Right lobe of liver (tissue), 6 donors: ENCODE measurements around the gene CLDN5. TPM values are rescaled to one million over a fixed set of nuclear protein-coding genes. Genes with fewer than 3 reads are reported as not detected.
"Not testable (repeated sequence)": the region's sequence is repeated elsewhere in the genome, so short reads cannot be mapped to it uniquely, and the experiment has no call there.

ENCODE experiments used
- ATAC-seq, 4 donors: fragments of 200-7000 bp; cut with Tn5 transposase; one replicate each; pipeline ENCODE4 v1.9.1; 2020; ENCODE audit warnings: mild to moderate bottlenecking in 4 of 4, moderate library complexity in 4 of 4
- DNase-seq, 3 donors: peaks; one replicate each; pipeline ENCODE4 v3.0.0-alpha.2; 2020
- H3K27ac ChIP-seq, 3 donors: fragments of 200-600 bp; one replicate each; pipeline ENCODE4 v1.8.0; 2022
- H3K27me3 ChIP-seq, 2 donors: fragments of 200-600 bp; one replicate each; pipeline ENCODE4 v1.8.0; 2022
- H3K36me3 ChIP-seq, 4 donors: fragments of 200-600 bp; sonication (generic) in 1 of 4; one replicate each; pipeline versions ENCODE4 v1.5.1 to v1.8.0; 2017 to 2022; ENCODE audit warnings: control low read depth in 1 of 4
- H3K4me1 ChIP-seq, 4 donors: fragments of 200-600 bp; sonication (generic) in 1 of 4; one replicate each; pipeline versions ENCODE4 v1.5.1 to v1.8.0; 2017 to 2022; ENCODE audit warnings: control low read depth in 1 of 4
- H3K4me3 ChIP-seq, 3 donors: fragments of 200-600 bp; one replicate each; pipeline ENCODE4 v1.8.0; 2022
- H3K9me3 ChIP-seq, 4 donors: fragments of 200-600 bp; sonication (generic) in 1 of 4; one replicate each; pipeline versions ENCODE4 v1.5.1 to v1.8.0; 2017 to 2022; ENCODE audit warnings: control low read depth in 1 of 4
- CTCF ChIP-seq, 4 donors: fragments of 200-600 bp in 3 of 4; fragments of 450-650 bp in 1 of 4; IDR thresholded peaks; one replicate each; pipeline versions ENCODE4 v1.5.1 to v1.8.0; 2016 to 2022; ENCODE audit warnings: antibody characterized with exemption in 4 of 4, mild to moderate bottlenecking in 2 of 4
- POLR2A ChIP-seq: fragments of 450-650 bp; IDR thresholded peaks from one replicate; pipeline ENCODE4 v1.6.1; 2017; ENCODE audit warnings: antibody characterized with exemption, mild to moderate bottlenecking
- WGBS: methylation state at CpG from one replicate; pipeline ENCODE4 v1.1.6; 2018; ENCODE audit warnings: low coverage, low lambda C conversion rate; ENCODE audit not compliant: insufficient coverage; ENCODE audit errors: missing lambda C conversion rate; 5-methylcytosine and 5-hydroxymethylcytosine counted together
- intact Hi-C, 2 donors: fragments of 100-400 bp; cut with DNase I; formaldehyde crosslinking; loops; one replicate each; pipeline versions ENCODE4 v1.11.2 to v1.14.1; 2022
- total RNA-seq, 6 experiments: library from RNA; depleted of rRNA in 2 of 6; stranded (reverse); fragments of >200 nt in 2 of 6; fragmentation: NEBNext Ultra II Directional in 3 of 6; extraction: Animal tissue kit (Norgen Biotek cat#: 25700) in 3 of 6; gene quantifications; one replicate each; pipeline versions ENCODE4 v1.1.0 to v1.2.4, GENCODE V29; 2016 to 2023
- donor health status: DM: no; HTN: yes; CAD: no.
- donor health status: DM: no; HTN: no; CAD: no.
- donor health status: DM: no; HTN: no; CAD: no.
- donor health status: DM: no; HTN: yes; CAD: no.
- donor health status: DM: no; HTN: yes; CAD: no.

The CLDN5 gene
- total RNA-seq, 6 experiments from 2014 or later: 4.4 to 12.1 (median 5.7) TPM

GRCh38 chr22:19549428-19549827 is 25.2 kb upstream of the CLDN5 start:
- H3K27me3 ChIP-seq: no peaks in the 10 kb centered on the region
- 53% methylated on average over 4 of the region's 7 CpGs for WGBS
- ATAC-seq: no peak
- peaks cover 0 to 6% (median 0%) of the 10 kb centered on the region in 4 donors for H3K4me1 ChIP-seq
- H3K27ac ChIP-seq: no peak overlapping the region
- no peaks in the 10 kb centered on the region for H3K36me3 ChIP-seq
- DNase-seq: no peak
- no peak for TF ChIP-seq CTCF (IDR thresholded peaks at IDR 0.05)
- no peak for TF ChIP-seq POLR2A
- H3K9me3 ChIP-seq: no peaks in the 10 kb centered on the region
- no peak overlapping the region for H3K4me3 ChIP-seq
- intact Hi-C loops: no loop called here

- no peaks in the 10 kb centered on the region for H3K27me3 ChIP-seq
- H3K4me3 ChIP-seq: no peak overlapping the region
- intact Hi-C loops: no loop called here
- peaks cover 0 to 6% (median 0%) of the 10 kb centered on the region in 4 donors for H3K4me1 ChIP-seq
- ATAC-seq (no peak), DNase-seq (no peak)
- no peak for TF ChIP-seq POLR2A
- no peak for TF ChIP-seq CTCF (IDR thresholded peaks at IDR 0.05)
- no CpG with 5 or more reads among the region's 2 CpGs for WGBS
- H3K36me3 ChIP-seq: no peaks in the 10 kb centered on the region
- no peak overlapping the region for H3K27ac ChIP-seq
- H3K9me3 ChIP-seq: no peaks in the 10 kb centered on the region
These were observed 24.8 kb upstream of the CLDN5 start for GRCh38 chr22:19548964-19549363.

GRCh38 chr22:19548427-19548826 is 24.2 kb upstream of the CLDN5 start:
- DNase-seq, H3K9me3 ChIP-seq, ATAC-seq, H3K27ac ChIP-seq, H3K27me3 ChIP-seq, intact Hi-C loops, H3K4me3 ChIP-seq, H3K4me1 ChIP-seq, H3K36me3 ChIP-seq: not testable (repeated sequence)
- WGBS: 93% methylated on average over 5 of the region's 5 CpGs

- intact Hi-C loops: no loop called here
- ATAC-seq (no peak), DNase-seq (no peak)
- 81% methylated on average over 8 of the region's 8 CpGs for WGBS
- Histone ChIP-seq H3K27ac (no peak overlapping the region), H3K27me3 (no peaks in the 10 kb centered on the region), H3K36me3 (no peaks in the 10 kb centered on the region), H3K4me1 (peaks cover 0 to 6% (median 0%) of the 10 kb centered on the region in 4 donors), H3K9me3 (no peaks in the 10 kb centered on the region), H3K4me3 (no peak overlapping the region)
- TF ChIP-seq CTCF (IDR thresholded peaks at IDR 0.05) (no peak), POLR2A (no peak)
These were observed 23.4 kb upstream of the CLDN5 start for GRCh38 chr22:19547620-19548019.

GRCh38 chr22:19546680-19547079 is 22.5 kb upstream of the CLDN5 start:
- DNase-seq (no peak), ATAC-seq (no peak)
- Histone ChIP-seq H3K9me3 (no peaks in the 10 kb centered on the region), H3K4me3 (no peak overlapping the region), H3K27ac (no peak overlapping the region), H3K4me1 (peaks cover 0 to 6% (median 0%) of the 10 kb centered on the region in 4 donors), H3K36me3 (no peaks in the 10 kb centered on the region), H3K27me3 (no peaks in the 10 kb centered on the region)
- intact Hi-C loops: no loop called here
- TF ChIP-seq CTCF (IDR thresholded peaks at IDR 0.05): no peak
- no peak for TF ChIP-seq POLR2A
- 61% methylated on average over 4 of the region's 6 CpGs for WGBS
